H9 (cell line): ENCODE data around the gene BACH2. TPM values are rescaled to one million over a fixed set of nuclear protein-coding genes. Genes with fewer than 3 reads are reported as not detected.

Experiments
- DNase-seq: peaks from one replicate; pipeline ENCODE4 v3.0.0-alpha.2; 2017
- H2AFZ ChIP-seq: one replicate; pipeline ENCODE4 v1.6.1; 2013; ENCODE audit warnings: mild to moderate bottlenecking, low read length, control low read depth, moderate library complexity
- H2AK5ac ChIP-seq: 2 replicates; pipeline ENCODE4 v1.6.1; 2013; ENCODE audit warnings: low read length, control low read depth, mixed read lengths; ENCODE audit not compliant: insufficient read length
- H2BK120ac ChIP-seq: one replicate; pipeline ENCODE4 v1.6.1; 2013; ENCODE audit warnings: low read depth, mild to moderate bottlenecking, low read length, control low read depth, inconsistent platforms; ENCODE audit not compliant: poor library complexity, severe bottlenecking
- H2BK12ac ChIP-seq: 2 replicates; pipeline ENCODE4 v1.6.1; 2013; ENCODE audit warnings: low read length, control low read depth, mixed read lengths, low read depth; ENCODE audit not compliant: insufficient read length
- H2BK15ac ChIP-seq: 2 replicates; pipeline ENCODE4 v1.6.1; 2013; ENCODE audit warnings: low read depth, low read length, control low read depth
- H2BK20ac ChIP-seq: one replicate; pipeline ENCODE4 v1.6.1; 2013; ENCODE audit warnings: low read depth, mild to moderate bottlenecking, low read length, control low read depth, inconsistent platforms; ENCODE audit not compliant: poor library complexity, severe bottlenecking
- H2BK5ac ChIP-seq: 2 replicates; pipeline ENCODE4 v1.6.1; 2013; ENCODE audit warnings: low read length, control low read depth, mixed read lengths; ENCODE audit not compliant: insufficient read length
- H3K14ac ChIP-seq: 2 replicates; pipeline ENCODE4 v1.6.1; 2013; ENCODE audit warnings: low read length, control low read depth; ENCODE audit not compliant: insufficient read depth
- H3K18ac ChIP-seq: 2 replicates; pipeline ENCODE4 v1.6.1; 2013; ENCODE audit warnings: low read depth, mild to moderate bottlenecking, mixed read lengths, low read length, control low read depth; ENCODE audit not compliant: insufficient read length
- H3K23ac ChIP-seq: 2 replicates; pipeline ENCODE4 v1.6.1; 2013; ENCODE audit warnings: low read length, control low read depth, mixed read lengths, low read depth; ENCODE audit not compliant: insufficient read length
- H3K23me2 ChIP-seq: 2 replicates; pipeline ENCODE4 v1.6.1; 2013; ENCODE audit warnings: low read depth, mild to moderate bottlenecking, mixed read lengths, low read length, control low read depth; ENCODE audit not compliant: insufficient read length, poor library complexity, severe bottlenecking
- H3K27ac ChIP-seq: 2 replicates; pipeline ENCODE4 v1.5.1; 2013; ENCODE audit warnings: low read length, control low read depth, mixed read lengths, low read depth; ENCODE audit not compliant: insufficient read length
- H3K27me3 ChIP-seq: 2 replicates; pipeline ENCODE4 v1.6.1; 2013; ENCODE audit warnings: low read length, control low read depth, inconsistent platforms; ENCODE audit not compliant: insufficient read depth
- H3K4ac ChIP-seq: 2 replicates; pipeline ENCODE4 v1.6.1; 2013; ENCODE audit warnings: low read depth, mild to moderate bottlenecking, control low read depth, inconsistent platforms, low read length, moderate library complexity
- H3K4me1 ChIP-seq: 2 replicates; pipeline ENCODE4 v1.6.1; 2013; ENCODE audit warnings: low read length, control low read depth, inconsistent platforms; ENCODE audit not compliant: insufficient read depth
- H3K4me2 ChIP-seq: 2 replicates; pipeline ENCODE4 v1.6.1; 2013; ENCODE audit warnings: low read length, control low read depth, mixed read lengths; ENCODE audit not compliant: insufficient read length, insufficient read depth
- H3K56ac ChIP-seq: 2 replicates; pipeline ENCODE4 v1.6.1; 2013; ENCODE audit warnings: low read depth, mild to moderate bottlenecking, mixed read lengths, low read length, control low read depth; ENCODE audit not compliant: insufficient read length
- H3K79me1 ChIP-seq: 2 replicates; pipeline ENCODE4 v1.6.1; 2013; ENCODE audit warnings: low read depth, mild to moderate bottlenecking, moderate library complexity, low read length, control low read depth, inconsistent platforms; ENCODE audit not compliant: insufficient read depth, poor library complexity, severe bottlenecking
- H3K79me2 ChIP-seq: 2 replicates; pipeline ENCODE4 v1.6.1; 2013; ENCODE audit warnings: low read length, control low read depth, inconsistent platforms; ENCODE audit not compliant: insufficient read depth
- H3K9ac ChIP-seq: 2 replicates; pipeline ENCODE4 v1.6.1; 2013; ENCODE audit warnings: low read length, control low read depth, mixed read lengths; ENCODE audit not compliant: insufficient read length; ENCODE audit errors: extremely low read depth
- H3K9me3 ChIP-seq: one replicate; pipeline ENCODE4 v1.6.1; 2013; ENCODE audit warnings: low read depth, low read length, inconsistent platforms; ENCODE audit not compliant: control insufficient read depth
- H3T11ph ChIP-seq: one replicate; pipeline ENCODE4 v1.6.1; 2013; ENCODE audit warnings: mild to moderate bottlenecking, low read length, control low read depth, inconsistent platforms
- H4K20me1 ChIP-seq: one replicate; pipeline ENCODE4 v1.6.1; 2013; ENCODE audit not compliant: control insufficient read depth, insufficient read length, insufficient read depth
- H4K5ac ChIP-seq: 2 replicates; pipeline ENCODE4 v1.6.1; 2013; ENCODE audit warnings: low read depth, mild to moderate bottlenecking, mixed read lengths, low read length, control low read depth; ENCODE audit not compliant: insufficient read length
- H4K8ac ChIP-seq: replicated peaks from 2 replicates; pipeline ENCODE4 v1.6.1; 2013; ENCODE audit warnings: low read length, control low read depth, mixed read lengths, low read depth; ENCODE audit not compliant: insufficient read length
- H4K91ac ChIP-seq: 2 replicates; pipeline ENCODE4 v1.6.1; 2013; ENCODE audit warnings: low read depth, mild to moderate bottlenecking, moderate library complexity, mixed read lengths, low read length, control low read depth; ENCODE audit not compliant: insufficient read length
- H3K27ac Mint-ChIP-seq, 3 experiments: 2 replicates in 2 of 3; 3 replicates in 1 of 3; pipeline ENCODE4 v1.8.0; 2020 to 2021; ENCODE audit warnings: mixed read lengths in 3 of 3, mild to moderate bottlenecking in 1 of 3, moderate library complexity in 1 of 3
- H3K27me3 Mint-ChIP-seq: 2 replicates; pipeline ENCODE4 v1.8.0; 2021; ENCODE audit warnings: low read depth, mild to moderate bottlenecking, moderate library complexity, mixed read lengths
- H3K36me3 Mint-ChIP-seq, 3 experiments: 2 replicates in 2 of 3; 3 replicates in 1 of 3; pipeline ENCODE4 v1.8.0; 2020 to 2021; ENCODE audit warnings: low read depth in 3 of 3, mixed read lengths in 3 of 3; ENCODE audit not compliant: insufficient read depth in 1 of 3
- H3K4me1 Mint-ChIP-seq, 2 experiments: 2 replicates each; pipeline ENCODE4 v1.8.0; 2020; ENCODE audit warnings: mixed read lengths in 2 of 2
- H3K4me3 Mint-ChIP-seq, 2 experiments: 2 replicates in 1 of 2; 3 replicates in 1 of 2; pipeline ENCODE4 v1.8.0; 2020 to 2021; ENCODE audit warnings: mild to moderate bottlenecking in 2 of 2, mixed read lengths in 2 of 2, moderate library complexity in 1 of 2
- H3K9me3 Mint-ChIP-seq, 2 experiments: 2 replicates in 1 of 2; 3 replicates in 1 of 2; pipeline ENCODE4 v1.8.0; 2020; ENCODE audit warnings: mild to moderate bottlenecking in 2 of 2, mixed read lengths in 2 of 2, moderate library complexity in 1 of 2
- CTCF ChIP-seq: fragments of 200-600 bp; sonication (generic); conservative IDR thresholded peaks from 3 replicates; pipeline ENCODE4 v1.8.0; 2021; ENCODE audit warnings: antibody characterized with exemption, mild to moderate bottlenecking
- WGBS: extraction: QIAGEN DNeasy Blood & Tissue Kit; methylation state at CpG from one replicate; pipeline ENCODE4 v1.1.7; 2013; ENCODE audit warnings: missing lambda C conversion rate, low lambda C conversion rate, mixed read lengths; ENCODE audit not compliant: insufficient read length; ENCODE audit errors: extremely low coverage; 5-methylcytosine and 5-hydroxymethylcytosine counted together
- total RNA-seq: library from RNA; stranded (reverse); gene quantifications from 2 replicates; pipeline ENCODE4 v1.2.1, GENCODE V29; 2021

The BACH2 gene
- total RNA-seq, 1 experiment from 2014 or later, result 2.0 TPM

- H2AK5ac ChIP-seq, result no peak overlapping the region
- no peak overlapping the region for H3K56ac ChIP-seq
- no peaks in the 10 kb centered on the region for H3K27me3 Mint-ChIP-seq
- H3K9me3 Mint-ChIP-seq, result peaks cover 0 to 3% of the 10 kb centered on the region in 2 experiments; a peak in 2 of 5 replicates
- no peak overlapping the region for H4K8ac ChIP-seq
- H3K4me2 ChIP-seq, result no peak overlapping the region
- no peaks in the 10 kb centered on the region for H4K20me1 ChIP-seq
- H3K27me3 ChIP-seq, result no peaks in the 10 kb centered on the region
- H3K14ac ChIP-seq, result no peak overlapping the region
- no peak overlapping the region for H3K18ac ChIP-seq
- H3T11ph ChIP-seq, result no peak overlapping the region
- H3K36me3 Mint-ChIP-seq, result no peaks in the 10 kb centered on the region
- H3K27ac Mint-ChIP-seq, result no peak overlapping the region
- no peak overlapping the region for H2AFZ ChIP-seq
- no peaks in the 10 kb centered on the region for H3K4me1 ChIP-seq
- H3K23ac ChIP-seq, result no peak overlapping the region
- no peak overlapping the region for H3K4me3 Mint-ChIP-seq
- H2BK120ac ChIP-seq, result no peak overlapping the region
- H2BK15ac ChIP-seq, result no peak overlapping the region
- H2BK20ac ChIP-seq, result no peak overlapping the region
- no peak overlapping the region for H4K5ac ChIP-seq
- no CpG with 5 or more reads among the region's 3 CpGs for WGBS
- no peaks in the 10 kb centered on the region for H3K4me1 Mint-ChIP-seq
- no peak overlapping the region for H3K9ac ChIP-seq
- H2BK12ac ChIP-seq, result no peak overlapping the region
- no peaks in the 10 kb centered on the region for H3K9me3 ChIP-seq
- H3K4ac ChIP-seq, result no peak overlapping the region
- no peak for DNase-seq
- H3K79me2 ChIP-seq, result no peaks in the 10 kb centered on the region
- H4K91ac ChIP-seq, result no peak overlapping the region
- H3K79me1 ChIP-seq, result no peaks in the 10 kb centered on the region
- no peak overlapping the region for H2BK5ac ChIP-seq
- no peak for TF ChIP-seq CTCF
- H3K27ac ChIP-seq, result no peak overlapping the region
- no peaks in the 10 kb centered on the region for H3K23me2 ChIP-seq
Measured at GRCh38 chr6:90095788-90096187, 200.9 kb downstream of the BACH2 start.
